Measurements from ENCODE around the gene PTCHD4.
"Not testable (repeated sequence)": the region's sequence is repeated elsewhere in the genome, so short reads cannot be mapped to it uniquely, and the experiment has no call there.

Gene PTCHD4

GRCh38 chr6:48111143-48111506, at the start of gene PTCHD4:
Gene PTCHD4 (minus strand): TSS chr6:48111197. CDS start chr6:48068957, 42,240 bp downstream.
- DNase-seq = no peak

- no peak for DNase-seq
Observed at GRCh38 chr6:48151142-48151541, 40.1 kb upstream of the PTCHD4 start.

- DNase-seq = no peak
Observed at GRCh38 chr6:48150701-48151100, 39.7 kb upstream of the PTCHD4 start.

GRCh38 chr6:48147051-48147450, 36.1 kb upstream of the PTCHD4 start:
- no peak for DNase-seq

- DNase-seq = no peak
Observed at GRCh38 chr6:48144021-48144420, 33.0 kb upstream of the PTCHD4 start.

GRCh38 chr6:48141975-48142374, 31.0 kb upstream of the PTCHD4 start:
- DNase-seq = no peak

- no peak for DNase-seq
Observed at GRCh38 chr6:48139818-48140614, 29.0 kb upstream of the PTCHD4 start.

- no peak for DNase-seq
Observed at GRCh38 chr6:48136856-48137255, 25.9 kb upstream of the PTCHD4 start.

GRCh38 chr6:48135323-48136084, 24.5 kb upstream of the PTCHD4 start:
- no peak for DNase-seq

- DNase-seq = no peak
Observed at GRCh38 chr6:48134246-48134645, 23.2 kb upstream of the PTCHD4 start.

- DNase-seq = no peak
Observed at GRCh38 chr6:48123601-48124000, 12.6 kb upstream of the PTCHD4 start.

GRCh38 chr6:48121983-48122749, 11.2 kb upstream of the PTCHD4 start:
- DNase-seq = not testable (repeated sequence)

- DNase-seq = no peak
Observed at GRCh38 chr6:48116699-48117645, 6.0 kb upstream of the PTCHD4 start.

GRCh38 chr6:48113130-48113529, 2.1 kb upstream of the PTCHD4 start:
- DNase-seq = no peak

- DNase-seq = peak; percentile 13
Observed at GRCh38 chr6:48111575-48111974, 578 bp upstream of the PTCHD4 start.

GRCh38 chr6:48110436-48111142, 408 bp downstream of the PTCHD4 start:
- no peak for DNase-seq

GRCh38 chr6:48109944-48110343, 1.1 kb downstream of the PTCHD4 start:
- DNase-seq = no peak

- DNase-seq = not testable (repeated sequence)
Observed at GRCh38 chr6:48102476-48103195, 8.4 kb downstream of the PTCHD4 start.

- DNase-seq = no peak
Observed at GRCh38 chr6:48101290-48101689, 9.7 kb downstream of the PTCHD4 start.

GRCh38 chr6:48100588-48100895, 10.5 kb downstream of the PTCHD4 start:
- no peak for DNase-seq
